Heart left ventricle (tissue), 13 donors: ENCODE data around the gene CACNA2D1.

Experiments
- CTCF ChIP-seq, 12 donors: fragments of 200-600 bp; sonication (generic) in 4 of 12; IDR thresholded peaks; one replicate each; pipeline versions ENCODE4 v1.5.0 to v1.8.0; 2018 to 2022; ENCODE audit warnings: antibody characterized with exemption in 12 of 12, mild to moderate bottlenecking in 5 of 12
- POLR2A ChIP-seq, 2 donors: fragments of 450-650 bp; IDR thresholded peaks; one replicate each; pipeline ENCODE4 v1.6.1; 2017; ENCODE audit warnings: antibody characterized with exemption in 2 of 2, mild to moderate bottlenecking in 2 of 2, moderate library complexity in 2 of 2
- donor health status: ischemic (EF 13 %, LVEDD 7.1; RV severe dilation, severe dysfunction).
- donor health status: DM: no; HTN: yes; CAD: no.
- donor health status: DM: no; HTN: no; CAD: no.
- donor health status: ischemic (EF 25% LVEDD 6.9; RV normal size, moderate dysfunction).
- donor health status: ischemic (EF 25% LVEDD 5.7; RV mildly dilated, moderate dysfunction).
- donor health status: ischemic (EF 35%, LVEDD 5.7; RV mildly dilated, moderate dysfunction).
- donor health status: nonischemic (EF 11% LVEDD 7.7; RV severe dilation, severe dysfunction).
- donor health status: DM: yes; HTN: yes; CAD: no.
- donor health status: PGD.
- donor health status: ischemic (EF 29% LVEDD 5.4; RV normal size, mild dysfunction).
- donor health status: nonischemic (EF 23%, LVEDD 6.1; RV moderate dilation, normal function).

DNA sequence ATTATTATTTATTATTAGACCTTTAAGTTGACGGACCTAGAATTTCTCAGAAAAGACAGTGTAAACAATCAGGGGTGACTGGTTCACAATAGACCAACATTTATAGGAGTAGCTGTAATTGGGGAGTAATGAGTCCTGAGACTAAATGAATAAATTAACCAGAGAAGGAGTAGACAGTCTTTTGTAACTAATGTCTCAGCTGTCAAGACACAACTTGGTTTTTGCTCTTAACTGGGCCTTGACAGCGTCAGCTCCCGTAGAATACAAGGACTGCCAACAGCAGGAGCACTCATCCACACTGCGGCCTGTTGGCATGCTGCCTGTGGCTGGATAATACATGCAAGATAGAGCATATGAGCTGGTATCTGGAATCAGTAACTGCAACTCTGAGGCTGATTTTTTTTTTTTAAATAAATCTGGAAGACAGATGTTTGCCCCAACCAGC is 123.9 kb downstream of the CACNA2D1 start:
- TF ChIP-seq CTCF (IDR thresholded peaks at IDR 0.05) (no peak), POLR2A (IDR thresholded peaks at IDR 0.05) (no peak)
